HFFc6 (cell line): Measurements from ENCODE around the gene LDLRAD3. TPM values are rescaled to one million over a fixed set of nuclear protein-coding genes. Genes with fewer than 3 reads are reported as not detected.
A peak's percentile ranks its signal among the peaks of the same experiment; 100 is the strongest.

Experiments used
- DNase-seq: peaks from one replicate; pipeline ENCODE4 v3.0.0-alpha.2; 2018
- H3K27ac Mint-ChIP-seq: 2 replicates; pipeline ENCODE4 v1.8.0; 2020; ENCODE audit warnings: mild to moderate bottlenecking, mixed read lengths
- H3K27me3 Mint-ChIP-seq: 2 replicates; pipeline ENCODE4 v1.8.0; 2021; ENCODE audit warnings: mild to moderate bottlenecking, moderate library complexity, mixed read lengths; ENCODE audit not compliant: insufficient read depth
- H3K36me3 Mint-ChIP-seq: 2 replicates; pipeline ENCODE4 v1.8.0; 2021; ENCODE audit warnings: low read depth, mixed read lengths
- H3K4me1 Mint-ChIP-seq: 2 replicates; pipeline ENCODE4 v1.8.0; 2020; ENCODE audit warnings: low read depth, mixed read lengths
- H3K4me3 Mint-ChIP-seq: 2 replicates; pipeline ENCODE4 v1.8.0; 2020; ENCODE audit warnings: mild to moderate bottlenecking, moderate library complexity, mixed read lengths
- H3K9me3 Mint-ChIP-seq: 2 replicates; pipeline ENCODE4 v1.8.0; 2020; ENCODE audit warnings: mild to moderate bottlenecking, mixed read lengths
- total RNA-seq, 6 experiments: library from RNA; stranded (reverse); fragmentation: NEBNext Ultra II Directional; extraction: Animal tissue kit (Norgen Biotek cat#: 25700); gene quantifications; 2 replicates in 1 of 6; 3 replicates in 5 of 6; pipeline ENCODE4 v1.2.3, GENCODE V29; 2021
- TF ChIP-seq, protein P1 (sequence below): fragments of 200-600 bp; sonication (generic); IDR thresholded peaks from 2 replicates; pipeline ENCODE4 v1.5.0; 2021; ENCODE audit warnings: antibody characterized with exemption, mild to moderate bottlenecking

Gene LDLRAD3
- total RNA-seq, 6 experiments from 2014 or later: 5.2 to 6.5 (median 5.6) TPM

DNA sequence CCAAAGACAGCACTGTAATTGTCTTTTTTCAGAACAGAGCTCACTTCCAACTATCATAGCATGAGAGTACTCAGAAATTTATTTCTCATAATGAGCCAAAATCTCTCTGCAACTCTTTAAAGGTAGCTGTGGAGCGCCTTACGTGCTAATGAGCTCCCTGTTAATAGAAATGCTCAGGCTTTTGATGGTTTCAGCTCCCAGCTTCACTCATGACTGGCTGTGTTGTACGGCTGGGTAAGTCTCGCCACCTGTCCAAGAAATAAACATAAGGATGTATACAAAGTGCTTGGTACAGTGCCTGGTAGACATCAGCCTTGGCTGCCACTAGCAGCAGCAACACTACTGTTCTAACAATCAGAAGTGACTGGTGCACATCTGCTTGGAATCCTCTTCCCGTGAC is 109.4 kb downstream of the LDLRAD3 start:
- TF ChIP-seq, protein P1, sequence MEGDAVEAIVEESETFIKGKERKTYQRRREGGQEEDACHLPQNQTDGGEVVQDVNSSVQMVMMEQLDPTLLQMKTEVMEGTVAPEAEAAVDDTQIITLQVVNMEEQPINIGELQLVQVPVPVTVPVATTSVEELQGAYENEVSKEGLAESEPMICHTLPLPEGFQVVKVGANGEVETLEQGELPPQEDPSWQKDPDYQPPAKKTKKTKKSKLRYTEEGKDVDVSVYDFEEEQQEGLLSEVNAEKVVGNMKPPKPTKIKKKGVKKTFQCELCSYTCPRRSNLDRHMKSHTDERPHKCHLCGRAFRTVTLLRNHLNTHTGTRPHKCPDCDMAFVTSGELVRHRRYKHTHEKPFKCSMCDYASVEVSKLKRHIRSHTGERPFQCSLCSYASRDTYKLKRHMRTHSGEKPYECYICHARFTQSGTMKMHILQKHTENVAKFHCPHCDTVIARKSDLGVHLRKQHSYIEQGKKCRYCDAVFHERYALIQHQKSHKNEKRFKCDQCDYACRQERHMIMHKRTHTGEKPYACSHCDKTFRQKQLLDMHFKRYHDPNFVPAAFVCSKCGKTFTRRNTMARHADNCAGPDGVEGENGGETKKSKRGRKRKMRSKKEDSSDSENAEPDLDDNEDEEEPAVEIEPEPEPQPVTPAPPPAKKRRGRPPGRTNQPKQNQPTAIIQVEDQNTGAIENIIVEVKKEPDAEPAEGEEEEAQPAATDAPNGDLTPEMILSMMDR: no peak
- no peaks in the 10 kb centered on the region; the same call in 1 of the 2 replicates for H3K4me1 Mint-ChIP-seq
- no peak for DNase-seq
- peaks cover 4% of the 10 kb centered on the region; the same call in 1 of the 2 replicates for H3K9me3 Mint-ChIP-seq
- H3K36me3 Mint-ChIP-seq: peaks cover 6% of the 10 kb centered on the region
- no peak overlapping the region for H3K27ac Mint-ChIP-seq
- no peak overlapping the region for H3K4me3 Mint-ChIP-seq
- no peaks in the 10 kb centered on the region; the same call in 1 of the 2 replicates for H3K27me3 Mint-ChIP-seq

DNA sequence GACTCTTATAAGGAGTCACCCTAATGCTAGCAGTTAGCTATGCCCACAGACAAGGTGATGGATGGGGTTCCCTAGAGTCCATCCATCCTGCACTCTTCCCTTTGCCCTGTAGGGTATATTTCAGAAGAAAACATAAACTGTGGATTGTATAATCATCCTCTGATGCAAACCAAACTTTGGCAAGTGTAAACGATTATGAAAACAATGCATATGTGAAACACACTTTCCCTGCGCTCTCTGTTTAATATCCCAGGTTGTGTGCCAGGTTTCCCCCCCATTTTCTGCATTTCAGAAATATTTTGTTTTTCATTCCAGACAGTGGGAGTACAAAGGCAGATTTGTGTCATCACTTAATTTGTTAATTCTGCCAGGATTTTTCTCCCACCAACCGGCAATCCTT is 110.0 kb downstream of the LDLRAD3 start:
- TF ChIP-seq, protein P1: peak; percentile 13; the same call in 1 of the 2 replicates
- DNase-seq: no peak
- no peaks in the 10 kb centered on the region; the same call in 1 of the 2 replicates for H3K4me1 Mint-ChIP-seq
- H3K27ac Mint-ChIP-seq: no peak overlapping the region
- H3K9me3 Mint-ChIP-seq: peaks cover 4% of the 10 kb centered on the region; the same call in 1 of the 2 replicates
- H3K4me3 Mint-ChIP-seq: no peak overlapping the region
- peaks cover 6% of the 10 kb centered on the region for H3K36me3 Mint-ChIP-seq
- no peaks in the 10 kb centered on the region; the same call in 1 of the 2 replicates for H3K27me3 Mint-ChIP-seq

DNA sequence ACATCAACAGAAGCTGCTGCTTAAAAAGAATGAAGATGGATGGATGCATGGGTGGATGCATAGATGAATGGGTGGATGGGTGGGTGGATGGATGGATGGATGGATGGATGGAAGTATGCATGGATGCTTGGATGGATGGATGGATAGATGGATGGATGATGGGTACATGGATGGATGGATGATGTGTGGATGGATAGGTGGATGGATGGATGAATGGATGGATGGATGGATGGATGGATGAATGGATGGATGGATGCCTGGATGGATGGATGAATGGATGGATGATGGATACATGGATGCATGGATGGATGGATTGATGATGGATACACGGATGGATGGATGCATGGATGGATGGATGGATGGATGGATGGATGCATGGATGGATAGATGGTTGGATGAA is 110.8 kb downstream of the LDLRAD3 start:
- Mint-ChIP-seq H3K4me1 (no peaks in the 10 kb centered on the region), H3K9me3 (peaks cover 4% of the 10 kb centered on the region), H3K36me3 (peaks cover 10% of the 10 kb centered on the region), H3K4me3 (no peak overlapping the region), H3K27ac (no peak overlapping the region), H3K27me3 (no peaks in the 10 kb centered on the region; the same call in 1 of the 2 replicates)
- TF ChIP-seq, protein P1: no peak
- no peak for DNase-seq

DNA sequence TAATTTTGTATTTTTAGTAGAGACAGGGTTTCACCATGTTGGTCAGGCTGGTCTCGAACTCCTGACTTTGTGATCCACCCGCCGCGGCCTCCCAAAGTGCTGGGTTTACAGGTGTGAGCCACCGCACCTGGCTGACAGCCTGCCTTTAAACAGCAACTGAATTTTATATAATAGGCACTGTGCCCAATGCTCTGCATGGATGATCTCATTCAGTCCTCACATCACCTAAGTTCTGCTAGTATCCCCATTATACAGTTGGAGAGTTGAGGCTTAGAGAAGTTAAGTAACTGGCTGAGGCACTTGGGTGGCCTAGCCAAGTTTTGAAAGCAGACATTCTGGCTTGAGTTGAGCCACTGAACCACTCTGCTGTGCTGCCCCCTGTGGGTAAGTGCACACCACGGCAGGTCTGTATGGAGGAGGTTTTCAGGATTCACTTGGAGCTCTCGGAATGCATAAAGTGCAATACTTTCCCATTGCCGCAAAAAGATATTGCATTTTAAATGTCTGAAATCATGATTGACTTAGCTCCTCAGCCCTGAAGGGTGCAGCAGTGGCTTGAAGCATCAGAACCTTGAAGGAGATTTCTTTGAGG is 112.4 kb downstream of the LDLRAD3 start:
- Mint-ChIP-seq H3K4me1 (no peaks in the 10 kb centered on the region), H3K9me3 (peaks cover 4% of the 10 kb centered on the region), H3K27ac (no peak overlapping the region), H3K4me3 (no peak overlapping the region), H3K27me3 (no peaks in the 10 kb centered on the region; the same call in 1 of the 2 replicates), H3K36me3 (peaks cover 12% of the 10 kb centered on the region)
- TF ChIP-seq, protein P1: peak; percentile 83
- peak; percentile 16 for DNase-seq

DNA sequence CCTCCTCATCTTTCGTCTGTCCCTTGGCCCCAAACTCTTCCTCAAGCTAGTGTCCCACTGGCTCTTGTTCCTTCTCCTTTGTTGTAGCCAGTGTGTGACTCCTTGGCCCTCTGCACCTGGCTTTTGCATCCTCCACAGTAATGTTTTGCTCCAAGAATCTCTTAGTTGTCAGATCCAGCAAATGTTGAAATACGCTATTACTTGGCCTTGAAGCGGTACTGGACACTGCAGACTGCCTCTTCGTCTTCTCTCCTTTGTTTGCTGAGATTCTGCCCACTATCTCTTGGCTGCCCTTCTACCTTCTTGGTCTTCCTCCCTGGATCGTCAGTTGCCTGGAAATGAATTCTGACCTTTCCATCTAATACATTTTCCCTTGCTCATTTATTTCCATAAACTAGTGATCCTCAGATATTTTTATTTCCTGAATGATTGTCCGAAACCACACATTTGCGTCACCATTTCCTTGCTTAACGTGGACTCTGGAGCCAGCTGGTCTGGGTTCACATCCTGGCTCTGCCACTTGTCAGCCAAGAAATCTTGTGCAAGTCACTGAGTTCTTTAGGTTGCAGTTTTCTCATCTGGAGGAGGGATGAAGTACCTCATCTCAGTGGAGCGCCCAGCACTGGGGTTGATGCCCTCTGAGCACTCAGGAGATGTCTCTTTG is 113.6 kb downstream of the LDLRAD3 start:
- H3K27me3 Mint-ChIP-seq: no peaks in the 10 kb centered on the region; the same call in 1 of the 2 replicates
- no peak overlapping the region for H3K27ac Mint-ChIP-seq
- H3K4me1 Mint-ChIP-seq: no peaks in the 10 kb centered on the region
- H3K9me3 Mint-ChIP-seq: peaks cover 4% of the 10 kb centered on the region
- H3K36me3 Mint-ChIP-seq: peaks cover 12% of the 10 kb centered on the region
- no peak for DNase-seq
- TF ChIP-seq, protein P1: no peak
- H3K4me3 Mint-ChIP-seq: no peak overlapping the region
